Measurements from ENCODE around the gene ADRB2. TPM values are rescaled to one million over a fixed set of nuclear protein-coding genes. Genes with fewer than 3 reads are reported as not detected.

ADRB2 gene
- total RNA-seq, 1 experiment from 2014 or later = 0.25 TPM

- Histone ChIP-seq H3K4me3 (replicated peaks in 1 of 2; ENCODE audit: low read depth in 1 of 2, low read length in 2 of 2) (no peak overlapping the region), H4K20me1 (ENCODE audit: insufficient read depth) (no peaks in the 10 kb centered on the region), H3K36me3 (ENCODE audit: control insufficient read depth in 1 of 2, insufficient read depth in 2 of 2, low read length in 2 of 2) (no peaks in the 10 kb centered on the region), H3K27ac (ENCODE audit: low read depth, low read length) (no peak overlapping the region), H3K27me3 (ENCODE audit: insufficient read depth, low read length) (no peaks in the 10 kb centered on the region), H3K4me1 (ENCODE audit: control insufficient read depth in 1 of 2, insufficient read depth in 2 of 2, low read length in 2 of 2) (no peaks in the 10 kb centered on the region), H3K9me2 (ENCODE audit: insufficient read depth) (no peaks in the 10 kb centered on the region), H2AFZ (ENCODE audit: low read depth, low read length, poor library complexity, severe bottlenecking) (no peak overlapping the region), H3K9me3 (ENCODE audit: control insufficient read depth in 1 of 2, insufficient read depth in 1 of 2, low read depth in 1 of 2, low read length in 2 of 2) (no peaks in the 10 kb centered on the region), H3K79me2 (ENCODE audit: insufficient read depth, low read length) (no peaks in the 10 kb centered on the region), H3K4me2 (ENCODE audit: low read length) (no peak overlapping the region), H3K9ac (ENCODE audit: low read length) (no peak overlapping the region)
- RAD21 ChIA-PET (ENCODE audit: low non-redundant PET in 1 of 2, low total read pairs in 2 of 2, uncharacterized antibody in 2 of 2, unreplicated experiment in 2 of 2) = no interaction called here
- POLR2A ChIA-PET = no interaction called here
- ATAC-seq (no peak), DNase-seq (ENCODE audit: low read depth, low spot score) (no peak)
- TF ChIP-seq CBX3 (IDR thresholded peaks at IDR 0.05; ENCODE audit: low read depth) (no peak), YY1 (IDR thresholded peaks at IDR 0.05; ENCODE audit: extremely low read depth, insufficient replicate concordance, low read depth, low read length) (no peak), ZBTB33 (IDR thresholded peaks at IDR 0.05; ENCODE audit: extremely low read depth, insufficient replicate concordance, low read length) (no peak), EZH2 (IDR thresholded peaks at IDR 0.05) (no peak), ZFX (IDR thresholded peaks at IDR 0.05) (no peak), EGR1 (IDR thresholded peaks at IDR 0.05; ENCODE audit: low read depth) (no peak), POLR2AphosphoS5 (IDR thresholded peaks at IDR 0.05; ENCODE audit: low read depth, low read length) (no peak), POLR2A (IDR thresholded peaks at IDR 0.05; ENCODE audit: borderline replicate concordance, extremely low read depth, insufficient read depth, insufficient read length) (no peak), RAD21 (IDR thresholded peaks at IDR 0.05; ENCODE audit: low read depth) (no peak), MAX (IDR thresholded peaks at IDR 0.05) (no peak)
- CTCF ChIA-PET = no interaction called here
- no TSS peak for BruUV-seq (replicated peaks)
- intact Hi-C loops (cut with micrococcal nuclease) = no loop called here
Measured at GRCh38 chr5:148859703-148860102, 33.3 kb downstream of the ADRB2 start.

Measured in HCT116 (cell line).